Psoas muscle (tissue), 8 donors: ENCODE results near the gene OPRM1. TPM values are rescaled to one million over a fixed set of nuclear protein-coding genes. Genes with fewer than 3 reads are reported as not detected.
"Not testable (repeated sequence)": the region's sequence is repeated elsewhere in the genome, so short reads cannot be mapped to it uniquely, and the experiment has no call there.

Experiments used
- ATAC-seq, 4 donors: fragments of 200-7000 bp; cut with Tn5 transposase; one replicate each; pipeline ENCODE4 v1.9.1; 2020; ENCODE audit warnings: moderate library complexity in 3 of 4, mild to moderate bottlenecking in 2 of 4
- DNase-seq, 2 donors: peaks; one replicate each; pipeline ENCODE4 v3.0.0-alpha.2; 2020
- H3K27ac ChIP-seq: fragments of 200-600 bp; one replicate; pipeline ENCODE4 v1.8.0; 2022
- H3K27me3 ChIP-seq, 3 donors: fragments of 200-600 bp in 1 of 3; one replicate each; pipeline versions ENCODE4 v1.6.1 to v1.8.0; 2013 to 2022; ENCODE audit warnings: low read length in 2 of 3, mild to moderate bottlenecking in 2 of 3, moderate library complexity in 1 of 3; ENCODE audit not compliant: insufficient read depth in 3 of 3
- H3K36me3 ChIP-seq, 2 donors: fragments of 200-600 bp in 1 of 2; one replicate each; pipeline versions ENCODE4 v1.6.1 to v1.8.0; 2013 to 2022; ENCODE audit warnings: low read depth in 1 of 2, mild to moderate bottlenecking in 1 of 2, moderate library complexity in 1 of 2; ENCODE audit not compliant: insufficient read depth in 1 of 2
- H3K4me1 ChIP-seq: fragments of 200-600 bp; one replicate; pipeline ENCODE4 v1.8.0; 2022
- H3K4me3 ChIP-seq: fragments of 200-600 bp; one replicate; pipeline ENCODE4 v1.8.0; 2022; ENCODE audit warnings: mild to moderate bottlenecking
- H3K9me3 ChIP-seq: fragments of 200-600 bp; one replicate; pipeline ENCODE4 v1.8.0; 2022
- WGBS, 3 donors: extraction: QIAGEN DNeasy Blood & Tissue Kit; methylation state at CpG; one replicate each; pipeline versions ENCODE4 v1.1.6 to v1.1.7; 2013; 5-methylcytosine and 5-hydroxymethylcytosine counted together
- intact Hi-C, 2 donors: fragments of 100-400 bp; cut with DNase I; formaldehyde crosslinking; loops; one replicate each; pipeline versions ENCODE4 v1.11.0 to v1.14.2; 2022
- polyA plus RNA-seq, 3 donors: library from polyadenylated mRNA; stranded (reverse); fragments of 200-250 nt; gene quantifications; one replicate each; pipeline ENCODE4 v1.2.3, GENCODE V29; 2013
- total RNA-seq, 4 donors: library from RNA; stranded (reverse); fragmentation: NEBNext Ultra II Directional in 2 of 4; extraction: Animal tissue kit (Norgen Biotek cat#: 25700) in 2 of 4; gene quantifications; one replicate each; pipeline versions ENCODE4 v1.2.1 to v1.2.4, GENCODE V29; 2021 to 2023
- TF ChIP-seq, protein P1 (sequence below): fragments of 200-600 bp; IDR thresholded peaks from one replicate; pipeline ENCODE4 v1.8.0; 2022; ENCODE audit warnings: antibody characterized with exemption
- donor health status: healthy with polysubstance abuse.
- donor health status: DM: no; HTN: no; CAD: no; lungs with moderate emphysema.
- donor health status: Bipolar disorder and iron deficiency.
- donor health status: healthy.
- donor health status: DM: yes; HTN: yes; CAD: no.
- donor health status: DM: no; HTN: no; CAD: no.
- donor health status: DM: no; HTN: no; CAD: no.
- donor health status: DM: yes; HTN: yes; CAD: no.

Gene OPRM1
- total and polyA plus RNA-seq, 7 donors, result not detected

DNA sequence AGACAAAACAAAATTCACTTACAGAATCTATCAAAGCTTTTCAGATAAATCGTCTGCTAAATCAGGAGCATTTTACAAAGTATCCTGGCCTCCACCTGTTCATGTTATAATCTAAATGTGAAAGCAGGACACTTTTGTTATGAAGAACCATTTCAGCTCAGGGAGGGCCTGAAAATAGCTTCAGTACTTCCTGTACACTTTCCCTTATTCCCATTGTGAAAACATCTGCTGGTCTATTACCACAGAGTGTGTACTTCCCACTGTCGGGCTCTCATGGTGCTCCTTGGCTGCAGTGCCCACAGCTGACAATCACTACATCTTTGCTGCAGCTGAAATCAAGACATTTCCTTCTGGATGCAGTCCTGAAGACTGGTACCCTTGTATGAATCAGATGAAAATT, 128.1 kb downstream of the OPRM1 start:
- Histone ChIP-seq H3K4me1 (no peaks in the 10 kb centered on the region), H3K4me3 (no peak overlapping the region), H3K27ac (no peak overlapping the region), H3K9me3 (peaks cover 6% of the 10 kb centered on the region), H3K36me3 (no peaks in the 10 kb centered on the region), H3K27me3 (no peaks in the 10 kb centered on the region)
- TF ChIP-seq, protein P1, sequence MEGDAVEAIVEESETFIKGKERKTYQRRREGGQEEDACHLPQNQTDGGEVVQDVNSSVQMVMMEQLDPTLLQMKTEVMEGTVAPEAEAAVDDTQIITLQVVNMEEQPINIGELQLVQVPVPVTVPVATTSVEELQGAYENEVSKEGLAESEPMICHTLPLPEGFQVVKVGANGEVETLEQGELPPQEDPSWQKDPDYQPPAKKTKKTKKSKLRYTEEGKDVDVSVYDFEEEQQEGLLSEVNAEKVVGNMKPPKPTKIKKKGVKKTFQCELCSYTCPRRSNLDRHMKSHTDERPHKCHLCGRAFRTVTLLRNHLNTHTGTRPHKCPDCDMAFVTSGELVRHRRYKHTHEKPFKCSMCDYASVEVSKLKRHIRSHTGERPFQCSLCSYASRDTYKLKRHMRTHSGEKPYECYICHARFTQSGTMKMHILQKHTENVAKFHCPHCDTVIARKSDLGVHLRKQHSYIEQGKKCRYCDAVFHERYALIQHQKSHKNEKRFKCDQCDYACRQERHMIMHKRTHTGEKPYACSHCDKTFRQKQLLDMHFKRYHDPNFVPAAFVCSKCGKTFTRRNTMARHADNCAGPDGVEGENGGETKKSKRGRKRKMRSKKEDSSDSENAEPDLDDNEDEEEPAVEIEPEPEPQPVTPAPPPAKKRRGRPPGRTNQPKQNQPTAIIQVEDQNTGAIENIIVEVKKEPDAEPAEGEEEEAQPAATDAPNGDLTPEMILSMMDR, result no peak
- ATAC-seq, result no peak
- no peak for DNase-seq
- 35 to 49% (median 48%) methylated on average over 2 of the region's 2 CpGs for WGBS, 3 donors
- intact Hi-C loops, result no loop called here

DNA sequence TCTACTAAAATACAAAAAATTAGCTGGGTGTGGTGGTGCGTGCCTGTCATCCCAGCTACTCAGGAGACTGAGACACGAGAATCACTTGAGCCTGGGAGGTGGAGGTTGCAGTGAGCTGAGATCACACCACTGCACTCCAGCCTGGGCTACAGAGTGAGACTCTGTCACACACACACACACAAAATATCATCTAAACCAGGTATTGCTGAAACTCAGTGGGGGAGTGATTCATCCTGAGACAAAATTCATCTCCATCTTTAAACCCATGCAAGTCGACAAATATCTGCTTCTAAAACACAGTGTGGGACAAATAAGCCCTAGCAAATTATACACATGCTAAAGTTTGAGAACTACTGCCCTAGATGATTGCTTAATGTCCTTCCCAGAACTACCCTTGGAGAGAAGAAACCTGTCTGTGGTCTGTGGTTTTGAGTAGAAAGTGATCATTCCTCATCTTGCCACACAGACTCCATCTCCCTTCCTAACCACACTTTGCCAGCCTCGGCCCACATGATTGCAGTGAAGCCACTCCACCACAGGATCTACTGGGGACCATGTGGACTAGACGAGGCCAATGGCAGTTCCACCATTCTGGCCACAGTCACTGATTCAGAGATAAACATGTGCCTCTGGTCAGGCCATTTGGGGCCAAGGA, 130.3 kb downstream of the OPRM1 start:
- WGBS, 3 donors, result 88 to 95% (median 91%) methylated on average over 5 of the region's 5 CpGs
- TF ChIP-seq, protein P1, result no peak
- ATAC-seq, result no peak
- Histone ChIP-seq H3K4me3 (no peak overlapping the region), H3K36me3 (no peaks in the 10 kb centered on the region), H3K4me1 (no peaks in the 10 kb centered on the region), H3K9me3 (peaks cover 6% of the 10 kb centered on the region), H3K27me3 (no peaks in the 10 kb centered on the region), H3K27ac (no peak overlapping the region)
- no peak for DNase-seq
- intact Hi-C loops, result no loop called here

DNA sequence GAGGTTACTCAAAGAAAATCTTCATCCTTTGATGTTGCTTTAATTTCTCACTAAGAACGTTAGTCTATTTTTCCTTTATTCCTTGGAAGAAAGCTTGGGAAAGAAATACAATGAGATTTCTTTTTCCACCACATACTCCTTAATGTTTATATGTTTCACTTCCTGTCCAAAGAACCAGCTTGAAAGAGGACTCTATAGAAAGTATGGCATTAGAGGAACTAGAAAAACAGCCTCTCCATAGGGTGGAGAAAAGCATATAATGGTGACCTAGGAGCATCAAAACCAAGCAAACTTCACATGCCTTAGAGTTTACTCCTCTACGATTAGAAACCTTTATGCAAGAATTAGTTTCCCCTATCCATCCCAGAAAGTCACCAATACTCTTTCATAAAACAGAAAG, 131.1 kb downstream of the OPRM1 start:
- intact Hi-C loops, result no loop called here

DNA sequence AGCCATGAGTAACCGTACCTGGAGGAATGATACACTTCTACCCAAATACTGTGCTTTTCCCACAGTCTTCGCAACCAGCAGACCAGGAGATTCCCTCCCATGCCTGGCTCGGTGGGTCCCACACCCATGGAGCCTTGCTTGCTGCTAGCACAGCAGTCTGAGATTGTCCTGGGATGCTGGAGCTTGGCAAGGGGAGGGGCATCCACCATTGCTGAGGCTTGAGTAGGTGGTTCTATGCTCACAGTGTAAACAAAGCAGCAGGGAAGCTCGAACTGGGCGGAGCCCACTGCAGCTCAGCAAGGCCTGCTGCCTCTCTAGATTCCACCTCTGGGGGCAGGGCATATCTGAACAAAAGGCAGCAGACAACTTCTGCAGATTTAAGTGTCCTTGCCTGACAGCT, 133.4 kb downstream of the OPRM1 start:
- H3K36me3 ChIP-seq, ATAC-seq, H3K27ac ChIP-seq, H3K4me3 ChIP-seq, H3K9me3 ChIP-seq, intact Hi-C loops, DNase-seq, H3K4me1 ChIP-seq, H3K27me3 ChIP-seq: not testable (repeated sequence)
- WGBS, 3 donors, result 67 to 85% (median 78%) methylated on average over 5 of the region's 5 CpGs

More for the DNA sequence above, 131.1 kb downstream of the OPRM1 start:
- TF ChIP-seq, protein P1, result no peak
- no peak for DNase-seq
- 69 to 80% (median 77%) methylated on average over 2 of the region's 2 CpGs for WGBS, 3 donors
- no peak overlapping the region for H3K27ac ChIP-seq
- H3K27me3 ChIP-seq, result no peaks in the 10 kb centered on the region
- peaks cover 6% of the 10 kb centered on the region for H3K9me3 ChIP-seq
- no peak overlapping the region for H3K4me3 ChIP-seq
- H3K4me1 ChIP-seq, result no peaks in the 10 kb centered on the region
- ATAC-seq, result no peak
- no peaks in the 10 kb centered on the region for H3K36me3 ChIP-seq

DNA sequence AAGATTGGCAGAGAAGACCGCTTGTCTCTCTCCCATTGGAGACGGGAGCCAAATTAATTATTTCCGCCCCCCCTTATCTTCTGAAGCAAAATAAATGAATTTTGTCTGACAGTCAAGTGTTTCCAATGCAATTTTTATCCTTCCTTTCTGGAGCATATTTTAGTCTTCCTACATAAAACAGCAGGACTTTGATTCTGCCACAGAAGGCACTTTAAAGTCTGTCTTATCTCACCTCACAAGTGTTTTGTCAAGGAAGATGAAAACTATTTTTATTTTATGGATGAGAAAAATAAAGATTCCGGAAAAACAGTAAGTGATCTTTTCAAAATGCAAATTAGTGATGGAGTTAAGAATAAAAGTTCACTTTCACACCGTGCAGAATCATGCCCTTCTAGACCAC, 140.4 kb downstream of the OPRM1 start:
- Histone ChIP-seq H3K27ac (no peak overlapping the region), H3K9me3 (no peaks in the 10 kb centered on the region), H3K4me1 (no peaks in the 10 kb centered on the region), H3K27me3 (no peaks in the 10 kb centered on the region), H3K4me3 (no peak overlapping the region), H3K36me3 (no peaks in the 10 kb centered on the region)
- intact Hi-C loops, result no loop called here
- no peak for DNase-seq
- TF ChIP-seq, protein P1, result no peak
- WGBS, 3 donors, result 33 to 52% (median 36%) methylated on average over 5 of the region's 5 CpGs
- ATAC-seq, result no peak
